SW 1271 (cell line): ENCODE measurements around the gene TBC1D1.
A peak's percentile ranks its signal among the peaks of the same experiment; 100 is the strongest.

Source experiments
- DNase-seq, 2 experiments: peaks; one replicate each; lab custom pipeline; 2025; lab: John Stamatoyannopoulos, UW

TBC1D1 gene

DNA sequence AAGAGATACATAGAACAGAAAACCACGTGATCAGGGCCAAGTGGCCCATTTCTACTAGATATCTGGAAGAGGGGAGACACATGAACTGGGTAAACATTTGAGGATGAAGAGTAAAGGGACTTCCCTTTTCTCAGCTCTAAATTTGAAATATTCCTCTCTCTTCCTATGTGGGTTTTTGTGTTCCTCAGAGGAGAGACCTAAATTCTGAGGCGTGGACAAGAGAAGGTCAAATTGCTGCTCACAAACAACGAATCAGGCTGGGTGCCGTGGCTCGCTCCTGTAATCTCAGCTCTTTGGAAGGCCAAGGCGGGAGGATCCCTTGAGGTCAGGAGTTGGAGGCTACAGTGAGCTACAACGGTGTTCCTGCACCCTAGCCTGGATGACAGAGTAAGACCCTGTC lies 285.3 kb downstream of the TBC1D1 start:
- no peak for DNase-seq

DNA sequence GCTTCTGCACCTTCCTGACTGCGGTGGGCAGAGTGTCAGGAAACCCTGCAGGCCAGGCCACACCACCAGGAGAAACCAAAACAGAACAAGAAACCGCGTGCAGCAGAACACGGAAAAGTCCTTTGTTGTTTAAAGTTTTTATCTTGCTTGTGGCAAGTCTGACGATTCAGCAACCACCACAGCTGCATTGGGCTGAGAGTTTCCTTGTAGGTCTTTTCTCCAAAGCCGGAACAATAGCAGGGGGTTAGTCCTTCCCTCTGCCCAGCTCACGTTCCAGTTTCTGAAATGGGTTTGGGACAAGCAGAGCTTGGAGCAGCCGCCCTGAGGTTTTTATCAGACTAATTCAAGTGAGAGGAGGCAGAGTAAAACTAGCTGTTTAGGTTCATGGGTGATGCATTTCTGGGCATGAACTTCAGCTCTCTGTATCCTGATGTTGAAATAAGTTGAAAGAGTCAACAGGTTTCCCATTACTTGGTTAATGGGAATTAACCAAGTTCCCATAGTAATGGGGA lies 286.2 kb downstream of the TBC1D1 start:
- DNase-seq = no peak

DNA sequence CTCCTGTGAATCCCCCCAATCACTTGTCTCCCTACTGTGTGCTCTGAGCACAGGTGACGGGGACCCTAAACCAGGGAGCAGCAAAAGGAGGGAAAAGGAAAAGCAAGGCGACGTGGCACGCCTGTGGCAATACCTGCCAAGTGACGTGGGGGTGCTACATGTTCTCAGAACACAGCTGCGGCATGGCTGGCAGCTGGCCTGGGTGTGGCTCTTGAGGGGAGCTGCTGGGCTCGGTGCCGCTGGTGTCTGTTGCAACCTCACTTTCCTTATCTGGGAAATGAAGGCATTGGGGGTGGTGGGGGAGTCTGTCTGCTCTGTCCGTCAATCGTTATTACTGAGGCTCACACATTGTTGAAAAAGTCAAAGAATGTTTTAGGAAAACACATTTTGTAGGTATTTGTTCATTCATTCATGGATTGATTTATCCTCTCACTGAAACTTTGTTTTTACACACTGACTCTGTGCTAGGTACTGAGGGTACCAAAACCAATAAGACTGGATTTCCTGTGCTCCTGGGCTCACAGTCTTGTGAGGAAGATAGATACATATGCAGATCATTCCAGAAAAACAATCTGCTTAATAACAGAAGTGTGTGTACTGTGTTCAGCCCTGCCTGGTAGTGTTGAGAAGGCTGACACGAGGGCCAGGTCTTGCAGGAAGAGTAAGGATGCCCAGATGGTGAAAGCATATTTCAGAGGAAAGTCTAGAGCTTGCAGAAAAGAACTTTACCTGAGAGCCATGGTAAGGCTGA lies 286.9 kb downstream of the TBC1D1 start:
- no peak for DNase-seq

DNA sequence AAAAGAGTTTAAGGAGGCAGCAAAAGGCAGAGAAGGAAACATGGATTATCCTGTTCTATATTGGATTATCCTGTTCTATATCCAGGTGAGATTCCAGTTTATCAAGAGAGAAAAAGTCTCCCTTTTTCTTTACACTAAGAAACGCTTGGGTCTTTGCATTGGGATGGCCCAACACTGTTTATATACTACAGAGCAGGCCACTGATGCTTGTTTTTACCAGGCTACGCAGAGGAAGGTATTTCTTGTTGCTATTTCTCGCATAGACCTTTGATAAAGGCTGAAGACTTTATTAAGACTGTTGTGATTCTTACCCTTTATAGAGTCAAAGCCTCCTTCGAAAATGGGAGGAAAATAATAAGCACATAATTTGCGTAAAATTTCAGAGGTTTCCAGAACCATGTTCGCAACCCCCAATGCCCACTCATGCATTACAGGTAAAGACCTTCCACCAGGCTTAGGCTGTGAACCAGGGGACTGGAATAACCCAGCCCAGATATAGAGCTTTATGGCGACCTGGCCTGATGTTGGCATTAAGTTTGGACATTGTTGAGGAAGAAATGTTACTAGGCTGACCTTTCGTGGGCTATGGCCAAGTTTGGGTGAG lies 287.6 kb downstream of the TBC1D1 start:
- no peak for DNase-seq

DNA sequence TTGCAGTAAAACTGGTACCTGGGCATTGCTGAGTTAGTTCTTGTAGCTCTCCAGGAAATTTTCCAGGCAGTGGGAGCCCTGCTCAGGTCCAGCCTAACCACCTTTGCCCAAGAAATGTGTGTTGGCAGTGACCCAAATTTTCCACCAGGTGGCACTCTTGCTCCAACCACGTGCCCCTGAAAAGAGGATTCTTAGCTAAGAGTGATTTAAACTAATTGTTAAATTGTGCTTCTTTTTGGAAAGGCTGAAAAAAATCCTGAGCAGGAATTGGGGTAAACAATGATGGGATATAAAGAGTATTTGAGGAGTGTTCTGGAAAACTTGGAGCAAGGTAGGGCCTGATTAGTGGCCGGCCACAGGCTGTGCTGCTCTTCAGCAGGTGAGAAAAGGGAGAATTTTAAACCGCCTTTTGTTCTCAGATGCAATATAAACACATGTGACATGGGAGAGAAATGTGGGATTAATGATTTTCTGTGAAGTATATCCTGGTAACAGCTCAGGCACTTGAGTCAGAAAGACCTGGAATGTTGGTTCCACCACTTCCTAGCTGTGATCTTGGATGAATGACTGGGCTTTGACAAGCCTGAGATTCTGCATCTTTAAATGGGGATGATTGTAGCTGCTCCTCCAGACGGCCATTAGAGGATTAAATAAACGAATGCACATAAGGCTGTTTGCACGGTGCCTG lies 288.9 kb downstream of the TBC1D1 start:
- peak; percentile 21 to 39 for DNase-seq

DNA sequence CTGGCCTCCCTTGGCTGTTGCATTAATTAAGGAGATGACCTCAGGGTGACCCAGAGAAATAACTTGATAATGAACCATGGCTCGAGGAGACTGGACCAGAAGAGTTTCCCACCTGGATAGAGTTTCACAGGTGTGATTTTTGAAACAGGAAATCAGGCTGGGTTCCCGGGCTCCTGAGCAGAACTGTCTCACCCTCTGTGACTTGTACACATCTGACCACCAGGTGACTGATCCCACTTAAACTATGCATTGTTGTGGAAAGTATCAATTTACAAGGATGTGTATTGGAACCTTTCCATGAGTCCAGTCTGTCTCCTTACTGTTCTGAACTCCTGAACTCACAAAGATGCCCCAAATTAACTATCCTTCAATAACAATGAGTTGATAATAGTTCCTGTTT lies 289.6 kb downstream of the TBC1D1 start:
- peak in 1 of 2 experiments; percentile 9 for DNase-seq

DNA sequence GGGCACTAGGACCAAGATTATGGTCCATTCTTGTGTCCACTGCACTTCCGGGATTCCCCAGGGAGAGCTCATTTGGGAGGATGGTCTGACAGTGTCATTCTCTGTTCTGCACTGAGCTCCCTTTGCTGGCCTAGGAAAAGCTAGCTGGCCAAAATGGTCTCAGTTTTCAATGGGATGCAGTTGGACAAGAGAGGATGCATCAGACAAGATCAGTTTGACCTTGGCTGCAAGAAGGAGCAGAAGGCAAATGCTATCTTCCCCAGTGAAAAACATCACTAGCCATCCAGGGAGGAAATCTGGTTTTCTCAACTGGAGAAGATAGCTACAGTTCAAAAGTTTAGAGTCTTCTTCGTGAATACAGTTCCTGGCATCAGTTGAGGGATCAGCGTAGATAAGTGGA lies 290.4 kb downstream of the TBC1D1 start:
- no peak for DNase-seq

DNA sequence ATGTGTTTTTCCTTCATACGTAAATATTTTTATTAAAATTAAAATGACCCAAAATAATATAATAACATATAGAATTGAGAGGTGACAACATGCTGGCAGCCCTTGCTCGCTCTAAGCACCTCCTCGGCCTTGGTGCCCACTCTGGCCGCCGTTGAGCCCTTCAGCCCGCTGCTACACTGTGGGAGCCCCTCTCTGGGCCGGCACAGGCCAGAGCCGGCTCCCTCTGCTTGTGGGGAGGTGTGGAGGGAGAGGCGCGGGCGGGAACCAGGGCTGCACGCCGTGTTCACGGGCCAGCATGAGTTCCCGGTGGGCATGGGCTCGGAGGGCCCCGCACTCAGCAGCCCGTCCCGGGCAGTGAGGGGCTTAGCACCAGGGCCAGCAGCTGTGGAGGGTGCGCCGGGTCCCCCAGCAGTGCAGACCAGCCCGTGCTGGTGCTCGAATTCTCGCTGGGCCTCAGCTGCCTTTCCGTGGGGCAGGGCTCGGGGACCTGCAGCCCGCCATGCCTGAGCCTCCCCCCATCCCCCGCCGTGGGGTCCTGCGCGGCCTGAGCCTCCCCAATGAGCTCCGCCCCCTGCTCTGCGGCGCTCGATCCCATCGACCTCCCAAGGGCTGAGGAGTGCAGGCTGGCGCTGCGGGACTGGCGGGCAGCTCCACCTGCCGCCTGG lies 291.6 kb downstream of the TBC1D1 start:
- no peak for DNase-seq

DNA sequence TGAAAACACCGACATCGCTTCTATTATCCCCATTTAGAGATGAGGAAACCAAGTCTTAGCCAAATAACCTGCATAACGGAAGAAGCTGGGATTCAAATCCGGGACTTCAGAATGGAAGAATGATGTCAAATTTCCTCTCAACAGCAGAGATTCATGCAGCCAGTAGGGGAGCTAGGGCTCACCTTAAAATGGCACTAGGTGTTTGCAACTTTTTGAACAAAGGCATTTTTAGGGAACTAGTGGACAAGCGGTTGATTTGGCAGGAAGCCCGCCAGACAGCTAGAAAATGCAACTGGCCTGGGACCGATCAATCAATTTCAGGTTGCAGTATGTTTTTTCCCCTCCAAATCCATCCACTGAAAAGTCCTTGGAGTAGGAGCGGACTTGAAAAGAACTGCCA lies 293.5 kb downstream of the TBC1D1 start:
- DNase-seq = no peak

DNA sequence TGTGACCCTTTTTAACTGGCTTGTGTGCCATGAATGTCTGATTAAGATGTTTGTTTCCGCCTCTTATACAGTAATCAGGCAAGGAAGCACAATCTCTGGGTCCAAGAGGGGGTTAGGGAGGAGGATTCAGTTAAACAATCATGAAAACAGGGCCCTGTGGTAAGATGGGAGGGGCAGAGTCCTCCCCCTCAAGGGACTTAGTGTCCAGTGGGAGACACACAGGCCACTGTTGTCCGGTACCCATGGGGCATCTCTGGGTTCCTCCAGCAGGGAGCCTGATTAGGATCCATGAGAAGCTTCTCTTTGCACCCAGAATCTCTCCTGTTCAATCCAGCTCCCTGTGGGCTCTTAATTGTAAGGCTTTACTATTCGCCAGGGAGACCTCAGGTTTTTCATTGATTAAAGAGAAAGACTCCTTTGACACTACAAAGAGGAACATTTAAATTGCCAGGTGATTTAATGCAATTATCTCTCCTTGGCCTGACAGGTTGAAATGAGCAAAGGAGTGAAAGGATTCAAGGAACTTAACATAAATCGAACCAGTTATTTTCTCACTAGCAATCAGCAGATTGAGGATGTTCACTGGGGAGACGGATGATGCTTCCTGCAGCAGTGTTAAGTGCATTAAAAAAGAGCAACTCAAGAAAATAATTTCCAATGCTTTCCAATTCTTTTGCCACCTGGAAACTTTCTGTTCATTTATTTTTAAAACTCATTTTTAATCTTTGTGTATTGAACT lies 294.7 kb downstream of the TBC1D1 start:
- no peak for DNase-seq

DNA sequence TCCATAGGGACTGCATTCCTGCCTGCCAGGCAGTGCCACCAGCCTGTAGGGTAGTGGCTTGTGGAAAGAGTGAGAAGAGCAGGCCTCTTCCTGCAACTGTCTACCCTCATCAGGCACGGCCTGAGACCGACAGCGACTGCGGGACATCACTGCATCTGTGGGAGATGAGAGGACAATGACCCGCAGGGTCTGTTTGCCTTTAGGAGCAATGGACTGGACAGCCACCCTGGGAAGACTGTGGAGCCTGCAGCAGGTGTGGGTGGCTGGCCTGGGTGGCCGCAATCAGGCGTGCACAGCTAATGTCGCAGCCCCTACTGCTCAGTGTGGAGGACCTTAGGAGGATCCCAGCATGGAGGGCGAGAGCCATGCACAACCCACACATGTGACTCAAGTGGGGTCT lies 297.3 kb downstream of the TBC1D1 start:
- no peak for DNase-seq

DNA sequence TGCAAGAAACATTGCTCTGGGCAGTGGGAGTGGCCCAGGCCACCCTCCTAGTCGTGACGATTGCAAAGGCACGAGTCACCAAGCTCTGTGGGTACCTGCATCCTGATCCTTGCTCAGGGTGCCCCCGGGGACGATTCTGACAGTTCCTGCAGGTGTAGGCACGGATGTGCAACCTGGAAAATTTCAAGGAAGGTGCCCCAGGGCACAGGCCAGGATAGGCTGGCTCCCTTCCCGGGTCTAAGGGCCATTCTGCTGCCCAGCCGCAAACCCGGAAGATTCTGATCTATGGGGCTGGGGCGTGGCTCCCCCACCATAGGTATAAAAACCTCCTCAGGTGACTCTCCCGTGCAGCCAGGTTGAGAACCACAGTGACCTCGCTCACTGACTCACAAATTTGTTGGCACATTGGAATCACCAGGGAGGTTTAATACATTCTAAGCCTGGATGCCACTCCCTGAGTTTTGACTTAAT lies 297.8 kb downstream of the TBC1D1 start:
- no peak for DNase-seq
